ENCODE measurements around the gene CHST7.

DNA sequence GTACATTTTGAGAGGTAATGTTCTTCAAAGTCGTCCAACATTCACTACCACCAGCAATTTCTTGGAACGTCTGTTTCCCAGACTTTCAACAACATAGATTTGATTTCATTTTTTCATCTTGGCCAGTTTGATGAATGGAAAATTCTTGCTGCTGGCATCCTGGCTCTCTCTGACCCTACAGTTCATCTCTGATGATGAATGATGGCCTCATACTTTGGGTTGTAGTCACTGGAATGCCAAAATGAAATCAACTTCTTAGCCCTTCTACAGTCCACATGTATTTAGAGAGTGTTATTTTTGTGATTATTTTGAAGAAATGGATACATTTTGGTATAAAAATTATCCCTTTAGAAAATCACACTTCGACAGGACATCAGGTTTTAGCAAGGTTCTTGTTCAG, 8.8 kb downstream of the CHST7 start:
- TF ChIP-seq, protein P1, sequence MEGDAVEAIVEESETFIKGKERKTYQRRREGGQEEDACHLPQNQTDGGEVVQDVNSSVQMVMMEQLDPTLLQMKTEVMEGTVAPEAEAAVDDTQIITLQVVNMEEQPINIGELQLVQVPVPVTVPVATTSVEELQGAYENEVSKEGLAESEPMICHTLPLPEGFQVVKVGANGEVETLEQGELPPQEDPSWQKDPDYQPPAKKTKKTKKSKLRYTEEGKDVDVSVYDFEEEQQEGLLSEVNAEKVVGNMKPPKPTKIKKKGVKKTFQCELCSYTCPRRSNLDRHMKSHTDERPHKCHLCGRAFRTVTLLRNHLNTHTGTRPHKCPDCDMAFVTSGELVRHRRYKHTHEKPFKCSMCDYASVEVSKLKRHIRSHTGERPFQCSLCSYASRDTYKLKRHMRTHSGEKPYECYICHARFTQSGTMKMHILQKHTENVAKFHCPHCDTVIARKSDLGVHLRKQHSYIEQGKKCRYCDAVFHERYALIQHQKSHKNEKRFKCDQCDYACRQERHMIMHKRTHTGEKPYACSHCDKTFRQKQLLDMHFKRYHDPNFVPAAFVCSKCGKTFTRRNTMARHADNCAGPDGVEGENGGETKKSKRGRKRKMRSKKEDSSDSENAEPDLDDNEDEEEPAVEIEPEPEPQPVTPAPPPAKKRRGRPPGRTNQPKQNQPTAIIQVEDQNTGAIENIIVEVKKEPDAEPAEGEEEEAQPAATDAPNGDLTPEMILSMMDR (conservative IDR thresholded peaks at IDR 0.05 in 1 of 2, IDR thresholded peaks at IDR 0.05 in 1 of 2; ENCODE audit: low read depth in 1 of 2, low read length in 2 of 2), result no peak
- no peak for TF ChIP-seq EZH2 (IDR thresholded peaks at IDR 0.05; ENCODE audit: low read length, missing control alignments)

Measured in fibroblast of lung (primary cell).